Upper lobe of right lung (tissue), 1 donor: ENCODE data around the gene FHOD3. TPM values are rescaled to one million over a fixed set of nuclear protein-coding genes. Genes with fewer than 3 reads are reported as not detected.

Experiments used
- ATAC-seq: fragments of 200-7000 bp; cut with Tn5 transposase; one replicate; pipeline ENCODE4 v1.9.1; 2020; ENCODE audit warnings: mild to moderate bottlenecking, moderate library complexity
- DNase-seq: peaks from one replicate; pipeline ENCODE4 v3.0.0-alpha.2; 2020
- H3K27ac ChIP-seq: fragments of 200-600 bp; one replicate; pipeline ENCODE4 v1.8.0; 2022
- H3K27me3 ChIP-seq: fragments of 200-600 bp; one replicate; pipeline ENCODE4 v1.8.0; 2022; ENCODE audit warnings: mild to moderate bottlenecking
- H3K36me3 ChIP-seq: fragments of 200-600 bp; one replicate; pipeline ENCODE4 v1.8.0; 2022
- H3K4me1 ChIP-seq: fragments of 200-600 bp; one replicate; pipeline ENCODE4 v1.8.0; 2022
- H3K4me3 ChIP-seq: fragments of 200-600 bp; one replicate; pipeline ENCODE4 v1.8.0; 2022; ENCODE audit warnings: mild to moderate bottlenecking
- H3K9me3 ChIP-seq: fragments of 200-600 bp; one replicate; pipeline ENCODE4 v1.8.0; 2022
- intact Hi-C: fragments of 100-400 bp; cut with DNase I; formaldehyde crosslinking; loops from one replicate; pipeline ENCODE4 v1.11.0; 2022
- total RNA-seq: library from RNA; stranded (reverse); fragmentation: NEBNext Ultra II Directional; extraction: Animal tissue kit (Norgen Biotek cat#: 25700); gene quantifications from one replicate; pipeline ENCODE4 v1.2.1, GENCODE V29; 2021
- TF ChIP-seq, protein P1 (sequence below): fragments of 200-600 bp; IDR thresholded peaks from one replicate; pipeline ENCODE4 v1.8.0; 2022; ENCODE audit warnings: antibody characterized with exemption
- donor health status: DM: no; HTN: yes; CAD: no; lungs with severe emphysema.

FHOD3 gene
- total RNA-seq, 1 donor from 2014 or later: 1.9 TPM

DNA sequence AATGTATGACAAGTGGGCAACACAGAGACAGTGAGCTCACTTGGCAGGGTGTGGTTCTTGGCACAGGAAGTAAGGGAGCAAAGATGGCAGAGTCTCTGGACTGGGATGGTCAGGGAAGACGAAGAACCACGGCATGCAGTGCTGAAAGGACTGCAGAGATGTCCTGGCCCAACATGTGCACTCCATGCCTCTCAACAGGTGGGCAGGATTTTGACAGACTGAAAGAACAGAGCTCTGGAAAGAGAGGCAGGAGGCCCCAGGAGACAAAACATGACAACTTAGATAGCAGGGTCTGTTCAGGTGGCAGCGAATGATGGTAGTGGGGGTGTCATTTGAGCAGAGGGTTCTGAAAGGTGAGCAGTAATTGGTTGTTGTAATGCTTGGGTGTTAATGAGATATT, 180.3 kb downstream of the FHOD3 start:
- intact Hi-C loops: no loop called here
- Histone ChIP-seq H3K4me3 (no peak overlapping the region), H3K36me3 (no peaks in the 10 kb centered on the region), H3K27ac (no peak overlapping the region), H3K4me1 (no peaks in the 10 kb centered on the region), H3K27me3 (no peaks in the 10 kb centered on the region), H3K9me3 (no peaks in the 10 kb centered on the region)
- no peak for DNase-seq
- no peak for ATAC-seq
- TF ChIP-seq, protein P1, sequence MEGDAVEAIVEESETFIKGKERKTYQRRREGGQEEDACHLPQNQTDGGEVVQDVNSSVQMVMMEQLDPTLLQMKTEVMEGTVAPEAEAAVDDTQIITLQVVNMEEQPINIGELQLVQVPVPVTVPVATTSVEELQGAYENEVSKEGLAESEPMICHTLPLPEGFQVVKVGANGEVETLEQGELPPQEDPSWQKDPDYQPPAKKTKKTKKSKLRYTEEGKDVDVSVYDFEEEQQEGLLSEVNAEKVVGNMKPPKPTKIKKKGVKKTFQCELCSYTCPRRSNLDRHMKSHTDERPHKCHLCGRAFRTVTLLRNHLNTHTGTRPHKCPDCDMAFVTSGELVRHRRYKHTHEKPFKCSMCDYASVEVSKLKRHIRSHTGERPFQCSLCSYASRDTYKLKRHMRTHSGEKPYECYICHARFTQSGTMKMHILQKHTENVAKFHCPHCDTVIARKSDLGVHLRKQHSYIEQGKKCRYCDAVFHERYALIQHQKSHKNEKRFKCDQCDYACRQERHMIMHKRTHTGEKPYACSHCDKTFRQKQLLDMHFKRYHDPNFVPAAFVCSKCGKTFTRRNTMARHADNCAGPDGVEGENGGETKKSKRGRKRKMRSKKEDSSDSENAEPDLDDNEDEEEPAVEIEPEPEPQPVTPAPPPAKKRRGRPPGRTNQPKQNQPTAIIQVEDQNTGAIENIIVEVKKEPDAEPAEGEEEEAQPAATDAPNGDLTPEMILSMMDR: no peak

DNA sequence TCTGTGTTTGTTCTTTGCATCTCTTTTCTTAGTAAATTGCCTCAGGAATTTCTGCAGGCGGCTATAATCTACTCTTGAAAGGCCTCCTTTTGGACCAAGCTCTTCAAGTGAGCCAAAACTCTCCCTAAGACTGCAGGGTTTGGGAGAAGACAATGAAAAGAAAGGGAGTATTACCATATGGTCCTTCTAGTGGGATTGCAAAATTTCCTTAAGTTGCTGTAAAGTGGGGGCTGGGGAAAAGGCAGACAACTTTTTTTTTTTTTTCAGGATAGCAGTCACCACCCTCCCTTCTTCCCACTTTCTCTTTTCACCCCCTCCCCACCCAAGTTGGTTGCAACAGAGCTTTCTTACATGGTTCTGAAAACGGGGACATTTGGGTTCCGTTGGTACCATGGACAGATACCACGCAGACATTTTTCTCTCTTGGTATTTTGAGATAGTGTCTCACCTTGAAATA, 183.7 kb downstream of the FHOD3 start:
- H3K27me3 ChIP-seq: no peaks in the 10 kb centered on the region
- no peaks in the 10 kb centered on the region for H3K4me1 ChIP-seq
- H3K36me3 ChIP-seq: no peaks in the 10 kb centered on the region
- H3K27ac ChIP-seq: no peak overlapping the region
- intact Hi-C loops: no loop called here
- DNase-seq (no peak), ATAC-seq (no peak)
- H3K9me3 ChIP-seq: no peaks in the 10 kb centered on the region
- TF ChIP-seq, protein P1: no peak
- no peak overlapping the region for H3K4me3 ChIP-seq

DNA sequence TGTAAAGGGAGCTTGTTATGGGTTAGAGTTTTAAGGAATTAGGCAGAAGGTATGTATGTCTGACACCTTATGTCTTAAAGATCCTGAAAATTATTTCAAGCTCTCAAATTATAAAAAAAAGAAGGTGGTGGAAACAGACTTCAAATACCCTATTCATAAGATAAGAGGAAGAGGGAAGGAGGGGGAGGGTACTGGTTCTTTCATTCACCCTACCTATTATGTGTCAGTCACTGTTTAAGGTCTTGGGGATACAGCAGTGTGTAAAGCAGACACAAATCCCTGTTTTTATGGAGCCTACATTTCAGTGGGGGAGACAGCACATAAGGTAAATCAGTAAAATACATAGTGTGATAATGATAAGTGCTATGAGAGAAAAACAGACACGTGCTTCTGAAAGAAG, 184.4 kb downstream of the FHOD3 start:
- ATAC-seq: no peak
- Histone ChIP-seq H3K27ac (no peak overlapping the region), H3K4me3 (no peak overlapping the region), H3K4me1 (no peaks in the 10 kb centered on the region), H3K36me3 (no peaks in the 10 kb centered on the region), H3K9me3 (no peaks in the 10 kb centered on the region), H3K27me3 (no peaks in the 10 kb centered on the region)
- TF ChIP-seq, protein P1: no peak
- intact Hi-C loops: no loop called here
- DNase-seq: no peak

DNA sequence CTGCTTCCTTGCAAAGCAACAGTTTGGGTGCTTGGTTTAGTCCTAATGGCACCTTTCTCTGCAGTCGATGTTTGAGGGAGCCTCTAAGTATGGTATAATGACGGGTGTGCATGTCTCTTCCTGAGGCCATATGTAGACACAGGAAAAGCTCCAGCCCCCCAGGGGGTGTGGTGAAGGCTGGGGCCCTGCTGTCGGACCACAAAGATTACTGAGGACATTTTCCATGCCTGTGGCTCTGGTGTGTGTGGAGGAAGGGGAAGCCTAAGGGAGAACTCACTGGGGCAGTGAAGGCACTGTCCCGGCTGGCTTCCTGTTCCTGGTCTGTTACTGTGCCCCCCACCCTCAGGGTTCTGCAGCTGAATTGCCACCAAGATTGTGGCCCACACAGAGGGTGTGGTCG, 187.1 kb downstream of the FHOD3 start:
- Histone ChIP-seq H3K4me3 (no peak overlapping the region), H3K27ac (no peak overlapping the region), H3K9me3 (no peaks in the 10 kb centered on the region), H3K4me1 (no peaks in the 10 kb centered on the region), H3K27me3 (no peaks in the 10 kb centered on the region), H3K36me3 (no peaks in the 10 kb centered on the region)
- intact Hi-C loops: no loop called here
- TF ChIP-seq, protein P1: no peak
- ATAC-seq (no peak), DNase-seq (no peak)

DNA sequence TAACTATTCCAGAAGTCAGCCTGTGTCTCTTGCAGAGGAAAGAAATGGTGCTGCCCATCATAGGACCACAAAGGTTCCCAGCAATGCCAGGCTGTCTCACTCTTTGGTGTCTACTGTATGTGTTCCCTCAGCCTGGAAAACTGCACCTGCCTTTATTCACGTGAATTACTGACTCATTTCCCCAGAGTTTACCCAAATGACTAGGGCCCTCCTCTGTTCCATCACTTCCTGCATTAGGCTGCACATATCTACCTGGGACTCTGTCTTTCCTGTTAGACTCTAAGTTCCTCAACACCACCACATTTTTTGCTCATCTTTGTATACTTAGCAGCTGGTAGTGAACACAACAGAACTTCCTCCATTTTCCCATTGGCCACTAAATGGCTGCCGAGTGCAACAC, 188.3 kb downstream of the FHOD3 start:
- no peak overlapping the region for H3K27ac ChIP-seq
- no peaks in the 10 kb centered on the region for H3K27me3 ChIP-seq
- H3K4me3 ChIP-seq: no peak overlapping the region
- TF ChIP-seq, protein P1: no peak
- intact Hi-C loops: no loop called here
- DNase-seq: no peak
- H3K4me1 ChIP-seq: no peaks in the 10 kb centered on the region
- H3K36me3 ChIP-seq: no peaks in the 10 kb centered on the region
- no peak for ATAC-seq
- H3K9me3 ChIP-seq: no peaks in the 10 kb centered on the region

DNA sequence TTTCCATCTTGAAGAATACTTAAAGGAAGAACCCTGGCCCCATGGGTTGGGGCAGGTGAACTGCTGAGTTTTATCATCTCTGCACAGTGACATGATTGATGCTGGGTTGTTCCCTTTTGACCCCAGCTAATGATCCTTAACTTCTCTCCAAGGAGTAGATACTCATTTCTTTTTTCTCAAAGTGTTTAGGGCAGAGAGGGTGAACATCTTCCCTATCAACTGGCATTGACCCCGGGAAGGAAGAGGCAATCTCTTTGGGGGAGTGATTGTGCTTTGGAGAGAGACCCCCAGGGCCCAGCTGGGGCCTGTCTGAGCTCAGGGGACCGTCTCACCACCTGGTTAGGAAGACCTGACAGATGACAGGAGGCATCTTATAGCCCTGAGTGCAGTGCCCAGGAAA, 190.6 kb downstream of the FHOD3 start:
- Histone ChIP-seq H3K27ac (no peak overlapping the region), H3K36me3 (no peaks in the 10 kb centered on the region), H3K4me3 (no peak overlapping the region), H3K4me1 (no peaks in the 10 kb centered on the region), H3K9me3 (no peaks in the 10 kb centered on the region), H3K27me3 (no peaks in the 10 kb centered on the region)
- DNase-seq (no peak), ATAC-seq (no peak)
- intact Hi-C loops: no loop called here
- TF ChIP-seq, protein P1: no peak
